ENCODE measurements around the gene FHIT.
A peak's percentile ranks its signal among the peaks of the same experiment; 100 is the strongest.

The FHIT gene

DNA sequence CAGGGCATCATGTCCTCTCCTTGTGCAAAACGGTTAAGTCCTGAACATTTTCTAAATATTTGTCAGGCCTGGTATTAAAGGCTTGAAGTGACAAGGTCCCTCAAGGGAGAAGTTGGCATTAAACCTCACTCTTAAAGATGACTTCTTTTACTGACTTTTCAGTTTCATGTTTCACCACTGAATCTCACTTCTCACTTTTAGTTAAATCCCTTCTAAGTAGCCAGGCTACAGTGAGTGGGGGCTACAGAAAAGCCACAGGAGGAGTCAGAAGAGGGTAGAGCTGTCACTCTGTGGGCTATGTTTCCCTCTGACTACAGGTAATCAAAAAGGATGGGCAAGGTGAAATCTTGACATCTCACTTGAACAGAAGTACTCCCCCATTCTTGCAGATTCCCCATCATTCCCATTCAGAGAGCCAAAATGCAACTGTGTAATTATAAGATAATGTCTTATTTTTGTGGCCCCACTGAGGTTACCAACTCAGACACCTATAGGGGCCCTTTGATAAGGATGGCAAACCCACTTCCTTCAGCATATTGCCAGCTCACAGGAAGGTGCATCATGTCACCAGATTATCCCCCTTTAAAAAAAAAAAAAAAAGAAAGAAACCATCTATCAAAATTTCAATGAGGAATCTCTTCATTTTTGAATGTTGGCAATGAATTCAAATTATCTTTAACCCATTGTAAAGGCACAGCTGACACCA, 1411.3 kb downstream of the FHIT start:
- DNase-seq (ENCODE audit: insufficient read length, low spot score) (no peak), FAIRE-seq (no peak)
- TF ChIP-seq CTCF (IDR thresholded peaks at IDR 0.05; ENCODE audit: insufficient read depth, missing control alignments): no peak

DNA sequence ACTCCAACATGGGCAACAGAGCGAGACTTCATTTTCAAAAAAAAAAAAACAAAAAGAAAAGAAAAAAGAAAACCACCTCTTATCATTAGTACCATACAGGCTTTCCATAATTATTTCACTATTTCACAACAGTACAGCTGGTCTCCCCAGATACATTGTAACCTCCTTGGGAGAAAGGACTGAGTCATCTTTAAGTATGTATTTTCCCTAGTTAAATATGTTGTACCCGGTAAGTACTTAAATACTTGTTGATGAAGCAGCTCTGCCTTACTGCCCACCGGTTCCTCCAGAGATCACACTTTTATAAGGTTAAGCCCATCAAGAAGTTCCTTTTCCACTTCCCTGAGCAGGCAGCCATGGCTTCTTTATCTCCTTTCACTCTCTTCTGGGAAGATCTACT, 1412.0 kb downstream of the FHIT start:
- FAIRE-seq (no peak), DNase-seq (ENCODE audit: insufficient read length, low spot score) (no peak)
- TF ChIP-seq CTCF (IDR thresholded peaks at IDR 0.05; ENCODE audit: insufficient read depth, missing control alignments): no peak

- DNase-seq (ENCODE audit: insufficient read length, low spot score) (no peak), FAIRE-seq (no peak)
- no peak for TF ChIP-seq CTCF (IDR thresholded peaks at IDR 0.05; ENCODE audit: insufficient read depth, missing control alignments)
These were observed 1414.7 kb downstream of the FHIT start for GRCh38 chr3:59836531-59836930.

DNA sequence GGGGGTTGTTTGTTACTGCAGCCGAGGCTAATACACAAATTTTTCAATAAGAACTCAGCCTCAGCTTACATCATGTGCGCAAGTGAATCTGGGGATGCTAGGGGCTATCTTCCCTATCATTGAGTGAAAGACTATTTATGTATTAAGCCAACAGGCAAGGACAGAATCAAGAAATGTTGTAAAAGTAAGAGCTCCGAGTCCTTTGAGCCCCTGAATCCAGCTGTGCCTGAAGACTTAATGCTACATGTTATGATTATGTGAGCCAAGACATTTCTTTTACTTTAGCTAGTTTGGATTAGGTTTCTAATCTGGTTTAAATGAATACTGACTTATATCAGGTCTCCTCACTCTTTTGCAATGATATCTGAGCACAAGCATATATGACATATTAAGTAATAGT, 1418.5 kb downstream of the FHIT start:
- DNase-seq (ENCODE audit: insufficient read length, low spot score): no peak
- TF ChIP-seq CTCF (IDR thresholded peaks at IDR 0.05; ENCODE audit: insufficient read depth, missing control alignments): no peak
- FAIRE-seq: peak; percentile 16

GRCh38 chr3:59832241-59832640, 1419.0 kb downstream of the FHIT start:
- FAIRE-seq (no peak), DNase-seq (ENCODE audit: insufficient read length, low spot score) (no peak)
- no peak for TF ChIP-seq CTCF (IDR thresholded peaks at IDR 0.05; ENCODE audit: insufficient read depth, missing control alignments)

DNA sequence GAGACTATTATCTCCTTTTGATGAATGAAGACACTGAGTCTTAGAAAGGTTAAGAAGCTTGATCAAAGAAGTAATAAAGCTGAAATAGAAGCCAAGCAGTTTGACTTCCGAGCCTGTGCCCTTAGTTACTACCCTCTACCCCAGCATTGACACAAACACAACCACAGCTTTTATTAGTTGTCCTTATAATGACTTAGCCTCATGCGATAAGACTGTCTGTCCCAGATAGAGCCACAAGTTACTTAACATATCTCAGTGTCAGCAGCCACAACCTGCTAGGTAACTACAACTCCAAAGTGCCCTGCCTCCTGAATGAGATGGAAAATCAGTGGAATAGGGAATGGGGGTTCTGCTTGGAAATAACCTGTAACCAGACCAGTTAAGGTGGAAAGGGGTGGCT, 1419.9 kb downstream of the FHIT start:
- FAIRE-seq: no peak
- no peak for TF ChIP-seq CTCF (IDR thresholded peaks at IDR 0.05; ENCODE audit: insufficient read depth, missing control alignments)
- no peak for DNase-seq (ENCODE audit: insufficient read length, low spot score)

GRCh38 chr3:59829527-59829926, 1421.7 kb downstream of the FHIT start:
- no peak for TF ChIP-seq CTCF (IDR thresholded peaks at IDR 0.05; ENCODE audit: insufficient read depth, missing control alignments)
- FAIRE-seq: no peak
- no peak for DNase-seq (ENCODE audit: insufficient read length, low spot score)

Data from D721Med (cell line).